Measurements from ENCODE around the gene RHO.
"Not testable (repeated sequence)": the region's sequence is repeated elsewhere in the genome, so short reads cannot be mapped to it uniquely, and the experiment has no call there.

The RHO gene

GRCh38 chr3:129487868-129488335, 40.5 kb upstream of the RHO start:
- H3K4me3 ChIP-seq (ENCODE audit: low read length in 2 of 2); H3K9me3 ChIP-seq (ENCODE audit: control insufficient read depth in 2 of 2, low read length in 2 of 2); H3K4me1 ChIP-seq (ENCODE audit: control insufficient read depth in 2 of 2, insufficient read depth in 2 of 2, low read length in 2 of 2); H3K27ac ChIP-seq (ENCODE audit: low read depth in 2 of 2, low read length in 2 of 2); H3K9ac ChIP-seq (ENCODE audit: low read depth in 1 of 2, low read length in 2 of 2); H3K27me3 ChIP-seq (ENCODE audit: control insufficient read depth in 2 of 2, insufficient read depth in 2 of 2, low read length in 2 of 2): not testable (repeated sequence)
- H3K36me3 ChIP-seq (ENCODE audit: control insufficient read depth in 2 of 2, insufficient read depth in 2 of 2, low read length in 2 of 2) = peaks cover 5 to 28% of the 10 kb centered on the region in 2 donors

GRCh38 chr3:129489258-129489657, 39.2 kb upstream of the RHO start:
- not testable (repeated sequence) for H3K27me3 ChIP-seq (ENCODE audit: control insufficient read depth in 2 of 2, insufficient read depth in 2 of 2, low read length in 2 of 2); H3K9me3 ChIP-seq (ENCODE audit: control insufficient read depth in 2 of 2, low read length in 2 of 2); H3K9ac ChIP-seq (ENCODE audit: low read depth in 1 of 2, low read length in 2 of 2); H3K4me1 ChIP-seq (ENCODE audit: control insufficient read depth in 2 of 2, insufficient read depth in 2 of 2, low read length in 2 of 2); H3K27ac ChIP-seq (ENCODE audit: low read depth in 2 of 2, low read length in 2 of 2); H3K4me3 ChIP-seq (ENCODE audit: low read length in 2 of 2)
- peaks cover 11 to 25% of the 10 kb centered on the region in 2 donors for H3K36me3 ChIP-seq (ENCODE audit: control insufficient read depth in 2 of 2, insufficient read depth in 2 of 2, low read length in 2 of 2)

- Histone ChIP-seq H3K4me3 (ENCODE audit: low read length in 2 of 2) (no peak overlapping the region), H3K36me3 (ENCODE audit: control insufficient read depth in 2 of 2, insufficient read depth in 2 of 2, low read length in 2 of 2) (peaks cover 11 to 20% of the 10 kb centered on the region in 2 donors), H3K9ac (ENCODE audit: low read depth in 1 of 2, low read length in 2 of 2) (peak overlapping the region in 1 of 2 donors; percentile 17), H3K4me1 (ENCODE audit: control insufficient read depth in 2 of 2, insufficient read depth in 2 of 2, low read length in 2 of 2) (peaks cover 0 to 2% of the 10 kb centered on the region in 2 donors), H3K9me3 (ENCODE audit: control insufficient read depth in 2 of 2, low read length in 2 of 2) (no peaks in the 10 kb centered on the region), H3K27ac (ENCODE audit: low read depth in 2 of 2, low read length in 2 of 2) (peak overlapping the region; percentile 29 to 38), H3K27me3 (ENCODE audit: control insufficient read depth in 2 of 2, insufficient read depth in 2 of 2, low read length in 2 of 2) (no peaks in the 10 kb centered on the region)
Measured at GRCh38 chr3:129490273-129490675, 38.2 kb upstream of the RHO start.

- H3K27ac ChIP-seq (ENCODE audit: low read depth in 2 of 2, low read length in 2 of 2) = peak overlapping the region in 1 of 2 donors; percentile 29
- not testable (repeated sequence) for H3K4me1 ChIP-seq (ENCODE audit: control insufficient read depth in 2 of 2, insufficient read depth in 2 of 2, low read length in 2 of 2); H3K9ac ChIP-seq (ENCODE audit: low read depth in 1 of 2, low read length in 2 of 2); H3K27me3 ChIP-seq (ENCODE audit: control insufficient read depth in 2 of 2, insufficient read depth in 2 of 2, low read length in 2 of 2); H3K4me3 ChIP-seq (ENCODE audit: low read length in 2 of 2); H3K9me3 ChIP-seq (ENCODE audit: control insufficient read depth in 2 of 2, low read length in 2 of 2)
- peaks cover 11 to 18% of the 10 kb centered on the region in 2 donors for H3K36me3 ChIP-seq (ENCODE audit: control insufficient read depth in 2 of 2, insufficient read depth in 2 of 2, low read length in 2 of 2)
Measured at GRCh38 chr3:129491077-129491476, 37.4 kb upstream of the RHO start.

- Histone ChIP-seq H3K4me1 (ENCODE audit: control insufficient read depth in 2 of 2, insufficient read depth in 2 of 2, low read length in 2 of 2) (peaks cover 0 to 2% of the 10 kb centered on the region in 2 donors), H3K27me3 (ENCODE audit: control insufficient read depth in 2 of 2, insufficient read depth in 2 of 2, low read length in 2 of 2) (no peaks in the 10 kb centered on the region), H3K9ac (ENCODE audit: low read depth in 1 of 2, low read length in 2 of 2) (no peak overlapping the region), H3K9me3 (ENCODE audit: control insufficient read depth in 2 of 2, low read length in 2 of 2) (no peaks in the 10 kb centered on the region), H3K36me3 (ENCODE audit: control insufficient read depth in 2 of 2, insufficient read depth in 2 of 2, low read length in 2 of 2) (peaks cover 11 to 17% of the 10 kb centered on the region in 2 donors), H3K4me3 (ENCODE audit: low read length in 2 of 2) (no peak overlapping the region), H3K27ac (ENCODE audit: low read depth in 2 of 2, low read length in 2 of 2) (no peak overlapping the region)
Measured at GRCh38 chr3:129491794-129492193, 36.6 kb upstream of the RHO start.

GRCh38 chr3:129492691-129493090, 35.7 kb upstream of the RHO start:
- H3K4me3 ChIP-seq (ENCODE audit: low read length in 2 of 2) = no peak overlapping the region
- no peaks in the 10 kb centered on the region for H3K27me3 ChIP-seq (ENCODE audit: control insufficient read depth in 2 of 2, insufficient read depth in 2 of 2, low read length in 2 of 2)
- H3K4me1 ChIP-seq (ENCODE audit: control insufficient read depth in 2 of 2, insufficient read depth in 2 of 2, low read length in 2 of 2) = peaks cover 0 to 2% of the 10 kb centered on the region in 2 donors
- no peaks in the 10 kb centered on the region for H3K9me3 ChIP-seq (ENCODE audit: control insufficient read depth in 2 of 2, low read length in 2 of 2)
- H3K27ac ChIP-seq (ENCODE audit: low read depth in 2 of 2, low read length in 2 of 2) = no peak overlapping the region
- peaks cover 12 to 14% of the 10 kb centered on the region in 2 donors for H3K36me3 ChIP-seq (ENCODE audit: control insufficient read depth in 2 of 2, insufficient read depth in 2 of 2, low read length in 2 of 2)
- no peak overlapping the region for H3K9ac ChIP-seq (ENCODE audit: low read depth in 1 of 2, low read length in 2 of 2)

- H3K27ac ChIP-seq (ENCODE audit: low read depth in 2 of 2, low read length in 2 of 2) = no peak overlapping the region
Measured at GRCh38 chr3:129493206-129493605, 35.2 kb upstream of the RHO start.

GRCh38 chr3:129494499-129494898, 33.9 kb upstream of the RHO start:
- Histone ChIP-seq H3K27ac (ENCODE audit: low read depth in 2 of 2, low read length in 2 of 2) (peak overlapping the region; percentile 32 to 46), H3K36me3 (ENCODE audit: control insufficient read depth in 2 of 2, insufficient read depth in 2 of 2, low read length in 2 of 2) (peaks cover 14 to 15% of the 10 kb centered on the region in 2 donors)
- not testable (repeated sequence) for H3K27me3 ChIP-seq (ENCODE audit: control insufficient read depth in 2 of 2, insufficient read depth in 2 of 2, low read length in 2 of 2); H3K9ac ChIP-seq (ENCODE audit: low read depth in 1 of 2, low read length in 2 of 2); H3K4me3 ChIP-seq (ENCODE audit: low read length in 2 of 2); H3K4me1 ChIP-seq (ENCODE audit: control insufficient read depth in 2 of 2, insufficient read depth in 2 of 2, low read length in 2 of 2); H3K9me3 ChIP-seq (ENCODE audit: control insufficient read depth in 2 of 2, low read length in 2 of 2)

More at GRCh38 chr3:129493206-129493605, 35.2 kb upstream of the RHO start:
- peaks cover 0 to 2% of the 10 kb centered on the region in 2 donors for H3K4me1 ChIP-seq (ENCODE audit: control insufficient read depth in 2 of 2, insufficient read depth in 2 of 2, low read length in 2 of 2)
- H3K36me3 ChIP-seq (ENCODE audit: control insufficient read depth in 2 of 2, insufficient read depth in 2 of 2, low read length in 2 of 2) = peaks cover 14 to 15% of the 10 kb centered on the region in 2 donors
- H3K9me3 ChIP-seq (ENCODE audit: control insufficient read depth in 2 of 2, low read length in 2 of 2) = no peaks in the 10 kb centered on the region
- no peaks in the 10 kb centered on the region for H3K27me3 ChIP-seq (ENCODE audit: control insufficient read depth in 2 of 2, insufficient read depth in 2 of 2, low read length in 2 of 2)
- no peak overlapping the region for H3K4me3 ChIP-seq (ENCODE audit: low read length in 2 of 2)
- H3K9ac ChIP-seq (ENCODE audit: low read depth in 1 of 2, low read length in 2 of 2) = no peak overlapping the region

GRCh38 chr3:129495006-129495639, 33.3 kb upstream of the RHO start:
- H3K4me3 ChIP-seq (ENCODE audit: low read length in 2 of 2); H3K9me3 ChIP-seq (ENCODE audit: control insufficient read depth in 2 of 2, low read length in 2 of 2); H3K27me3 ChIP-seq (ENCODE audit: control insufficient read depth in 2 of 2, insufficient read depth in 2 of 2, low read length in 2 of 2); H3K9ac ChIP-seq (ENCODE audit: low read depth in 1 of 2, low read length in 2 of 2); H3K4me1 ChIP-seq (ENCODE audit: control insufficient read depth in 2 of 2, insufficient read depth in 2 of 2, low read length in 2 of 2): not testable (repeated sequence)
- Histone ChIP-seq H3K27ac (ENCODE audit: low read depth in 2 of 2, low read length in 2 of 2) (peak overlapping the region; percentile 16 to 46), H3K36me3 (ENCODE audit: control insufficient read depth in 2 of 2, insufficient read depth in 2 of 2, low read length in 2 of 2) (peaks cover 15 to 18% of the 10 kb centered on the region in 2 donors)

GRCh38 chr3:129497876-129498275, 30.6 kb upstream of the RHO start:
- not testable (repeated sequence) for H3K4me1 ChIP-seq (ENCODE audit: control insufficient read depth in 2 of 2, insufficient read depth in 2 of 2, low read length in 2 of 2); H3K9ac ChIP-seq (ENCODE audit: low read depth in 1 of 2, low read length in 2 of 2); H3K9me3 ChIP-seq (ENCODE audit: control insufficient read depth in 2 of 2, low read length in 2 of 2); H3K4me3 ChIP-seq (ENCODE audit: low read length in 2 of 2); H3K27me3 ChIP-seq (ENCODE audit: control insufficient read depth in 2 of 2, insufficient read depth in 2 of 2, low read length in 2 of 2); H3K27ac ChIP-seq (ENCODE audit: low read depth in 2 of 2, low read length in 2 of 2)
- H3K36me3 ChIP-seq (ENCODE audit: control insufficient read depth in 2 of 2, insufficient read depth in 2 of 2, low read length in 2 of 2) = peaks cover 17 to 19% of the 10 kb centered on the region in 2 donors
